ENCODE results near the gene CYP46A1. TPM values are rescaled to one million over a fixed set of nuclear protein-coding genes. Genes with fewer than 3 reads are reported as not detected.

Gene CYP46A1
- total and polyA plus RNA-seq, 10 donors: 0.11 to 0.85 (median 0.32) TPM

GRCh38 chr14:99668307-99669295 lies 15.5 kb upstream of the CYP46A1 start:
- Histone ChIP-seq H3K27ac (no peak overlapping the region), H3K9me3 (no peaks in the 10 kb centered on the region), H3K36me3 (no peaks in the 10 kb centered on the region), H3K27me3 (replicated peaks in 1 of 7) (peaks cover 0 to 4% (median 0%) of the 10 kb centered on the region in 7 donors), H3K4me3 (no peak overlapping the region), H3K4me1 (peaks cover 0 to 9% (median 0%) of the 10 kb centered on the region in 6 donors)
- peak; percentile 54 for DNase-seq
- intact Hi-C loops (cut with DNase I; ENCODE audit: low total_unique reads): no loop called here
- 81 to 90% (median 87%) methylated on average over 22 to 27 of the region's 27 CpGs for WGBS, 5 donors
- TF ChIP-seq POLR2A (IDR thresholded peaks at IDR 0.05) (no peak), POLR2AphosphoS5 (IDR thresholded peaks at IDR 0.05) (no peak), CTCF (IDR thresholded peaks at IDR 0.05 in 8 of 11, conservative IDR thresholded peaks at IDR 0.05 in 3 of 11) (no peak)

- Histone ChIP-seq H3K27me3 (replicated peaks in 1 of 7) (peaks cover 0 to 17% (median 4%) of the 10 kb centered on the region in 7 donors), H3K4me1 (peaks cover 0 to 9% (median 0%) of the 10 kb centered on the region in 6 donors), H3K9me3 (no peaks in the 10 kb centered on the region), H3K4me3 (no peak overlapping the region), H3K27ac (peak overlapping the region in 2 of 8 donors; percentile 5 to 29), H3K36me3 (no peaks in the 10 kb centered on the region)
- intact Hi-C loops (cut with DNase I; ENCODE audit: low total_unique reads): no loop called here
- TF ChIP-seq POLR2AphosphoS5 (IDR thresholded peaks at IDR 0.05) (no peak), CTCF (IDR thresholded peaks at IDR 0.05 in 8 of 11, conservative IDR thresholded peaks at IDR 0.05 in 3 of 11) (no peak), POLR2A (IDR thresholded peaks at IDR 0.05) (no peak)
- DNase-seq: no peak
- WGBS, 5 donors: 76 to 85% (median 78%) methylated on average over 14 of the region's 14 CpGs
These were observed 13.5 kb upstream of the CYP46A1 start for GRCh38 chr14:99670361-99671234.

GRCh38 chr14:99671235-99672224 lies 12.6 kb upstream of the CYP46A1 start:
- Histone ChIP-seq H3K27ac (peak overlapping the region in 3 of 8 donors; percentile 23 to 48 (median 29)), H3K4me3 (no peak overlapping the region), H3K4me1 (peaks cover 0 to 9% (median 0%) of the 10 kb centered on the region in 6 donors), H3K36me3 (no peaks in the 10 kb centered on the region), H3K27me3 (replicated peaks in 1 of 7) (peaks cover 0 to 27% (median 7%) of the 10 kb centered on the region in 7 donors), H3K9me3 (no peaks in the 10 kb centered on the region)
- intact Hi-C loops (cut with DNase I; ENCODE audit: low total_unique reads): no loop called here
- WGBS, 5 donors: 73 to 80% (median 75%) methylated on average over 20 of the region's 20 CpGs
- peak; percentile 40 for DNase-seq
- TF ChIP-seq POLR2AphosphoS5 (IDR thresholded peaks at IDR 0.05): no peak
- no peak for TF ChIP-seq POLR2A (IDR thresholded peaks at IDR 0.05)
- no peak for TF ChIP-seq CTCF (IDR thresholded peaks at IDR 0.05 in 8 of 11, conservative IDR thresholded peaks at IDR 0.05 in 3 of 11)
